Measurements from ENCODE around the gene WDTC1.
A peak's percentile ranks its signal among the peaks of the same experiment; 100 is the strongest.

The WDTC1 gene

GRCh38 chr1:27356277-27356618, 121.8 kb downstream of the WDTC1 start:
- DNase-seq (ENCODE audit: low read depth) = no peak

- no peak for DNase-seq (ENCODE audit: low read depth)
Observed at GRCh38 chr1:27356619-27357280, 122.3 kb downstream of the WDTC1 start.

GRCh38 chr1:27357281-27358037, 123.0 kb downstream of the WDTC1 start:
- DNase-seq (ENCODE audit: low read depth) = peak; percentile 74
